Esophagus squamous epithelium (tissue), 5 donors: ENCODE data around the gene GSK3B. TPM values are rescaled to one million over a fixed set of nuclear protein-coding genes. Genes with fewer than 3 reads are reported as not detected.

Source experiments
- DNase-seq: peaks from one replicate; lab custom pipeline; 2025; lab: John Stamatoyannopoulos, UW
- H3K27ac ChIP-seq, 4 donors: fragments of 200-600 bp; sonication (generic); one replicate each; pipeline ENCODE4 v1.5.1; 2016 to 2019; ENCODE audit warnings: mild to moderate bottlenecking in 1 of 4
- H3K27me3 ChIP-seq, 4 donors: fragments of 200-600 bp; sonication (generic); 1 replicate in 3 of 4; 2 replicates in 1 of 4; pipeline versions ENCODE4 v1.5.1 to v1.6.0; 2017 to 2021; ENCODE audit warnings: antibody characterized with exemption in 1 of 4
- H3K36me3 ChIP-seq, 3 donors: fragments of 200-600 bp; sonication (generic); one replicate each; pipeline ENCODE4 v1.5.1; 2016 to 2019
- H3K4me1 ChIP-seq, 3 donors: fragments of 200-600 bp; sonication (generic); one replicate each; pipeline ENCODE4 v1.5.1; 2017 to 2019
- H3K4me3 ChIP-seq, 4 donors: fragments of 200-600 bp; sonication (generic); 1 replicate in 3 of 4; 2 replicates in 1 of 4; pipeline ENCODE4 v1.5.1; 2016 to 2019; ENCODE audit warnings: mild to moderate bottlenecking in 2 of 4, moderate library complexity in 1 of 4
- H3K9me3 ChIP-seq, 3 donors: fragments of 200-600 bp; sonication (generic); one replicate each; pipeline ENCODE4 v1.5.1; 2016 to 2019
- CTCF ChIP-seq, 6 experiments: fragments of 450-650 bp in 4 of 6; fragments of 200-600 bp in 2 of 6; sonication (generic) in 2 of 6; IDR thresholded peaks; one replicate each; pipeline ENCODE4 v1.5.1; 2016 to 2019; ENCODE audit warnings: antibody characterized with exemption in 6 of 6, mild to moderate bottlenecking in 4 of 6, moderate library complexity in 4 of 6
- POLR2A ChIP-seq, 4 donors: fragments of 450-650 bp; IDR thresholded peaks; one replicate each; pipeline ENCODE4 v1.6.1; 2017; ENCODE audit warnings: antibody characterized with exemption in 4 of 4, mild to moderate bottlenecking in 4 of 4, moderate library complexity in 3 of 4
- WGBS, 2 donors: methylation state at CpG; one replicate each; pipeline ENCODE4 v1.1.5; 2018; 5-methylcytosine and 5-hydroxymethylcytosine counted together
- intact Hi-C: fragments of 100-400 bp; cut with DNase I; formaldehyde crosslinking; loops from one replicate; pipeline ENCODE4 v1.15.0; 2022
- total RNA-seq, 4 donors: library from RNA; depleted of rRNA; stranded (reverse); fragments of >200 nt; gene quantifications; one replicate each; pipeline ENCODE4 v1.1.0, GENCODE V29; 2016
- donor health status: DM: yes; HTN: yes; CAD: no.

Gene GSK3B
- total RNA-seq, 4 donors from 2014 or later: 24.1 to 38.9 (median 34.5) TPM

DNA sequence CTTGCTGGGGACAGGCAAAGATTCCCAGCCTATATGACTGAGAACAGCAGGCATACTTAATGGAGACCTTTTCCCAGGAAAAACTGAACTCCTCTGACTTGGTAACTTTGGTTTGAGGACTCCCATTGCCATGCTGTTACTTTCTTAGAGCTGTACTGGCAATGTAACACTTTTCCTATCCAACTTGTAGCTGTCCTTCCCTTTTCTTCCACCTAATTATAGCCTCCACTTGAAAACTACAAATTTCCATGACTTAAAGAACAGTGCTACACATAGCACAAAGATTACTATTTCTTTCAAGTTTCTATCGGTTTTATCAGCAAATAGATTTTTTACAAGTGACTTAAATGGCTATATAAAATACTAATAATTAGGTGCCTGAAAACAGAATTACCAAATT lies 116.9 kb downstream of the GSK3B start:
- Histone ChIP-seq H3K9me3 (no peaks in the 10 kb centered on the region), H3K36me3 (peaks cover 0 to 21% (median 0%) of the 10 kb centered on the region in 3 donors), H3K27ac (no peak overlapping the region), H3K27me3 (no peaks in the 10 kb centered on the region), H3K4me3 (no peak overlapping the region), H3K4me1 (no peaks in the 10 kb centered on the region)
- no peak for DNase-seq
- TF ChIP-seq CTCF (IDR thresholded peaks at IDR 0.05) (no peak), POLR2A (IDR thresholded peaks at IDR 0.05) (no peak)
- WGBS, 2 donors: 85 to 95% methylated on average over 1 of the region's 1 CpG
- intact Hi-C loops: no loop called here

GRCh38 chr3:119976214-119976613 lies 118.0 kb downstream of the GSK3B start:
- intact Hi-C loops: no loop called here
- WGBS, 2 donors: 50 to 56% methylated on average over 1 of the region's 1 CpG
- TF ChIP-seq CTCF (IDR thresholded peaks at IDR 0.05) (no peak), POLR2A (IDR thresholded peaks at IDR 0.05) (no peak)
- Histone ChIP-seq H3K4me3 (no peak overlapping the region), H3K4me1 (no peaks in the 10 kb centered on the region), H3K36me3 (peaks cover 0 to 13% (median 0%) of the 10 kb centered on the region in 3 donors), H3K27me3 (no peaks in the 10 kb centered on the region), H3K27ac (no peak overlapping the region), H3K9me3 (no peaks in the 10 kb centered on the region)
- DNase-seq: no peak

GRCh38 chr3:119974656-119975055 lies 119.6 kb downstream of the GSK3B start:
- 44 to 47% methylated on average over 2 of the region's 2 CpGs for WGBS, 2 donors
- H3K4me3 ChIP-seq: no peak overlapping the region
- DNase-seq: no peak
- no peaks in the 10 kb centered on the region for H3K27me3 ChIP-seq
- H3K4me1 ChIP-seq: peaks cover 0 to 3% (median 0%) of the 10 kb centered on the region in 3 donors
- intact Hi-C loops: no loop called here
- no peaks in the 10 kb centered on the region for H3K9me3 ChIP-seq
- H3K27ac ChIP-seq: no peak overlapping the region
- peaks cover 0 to 9% (median 0%) of the 10 kb centered on the region in 3 donors for H3K36me3 ChIP-seq
- TF ChIP-seq POLR2A (IDR thresholded peaks at IDR 0.05) (no peak), CTCF (IDR thresholded peaks at IDR 0.05) (no peak)

- H3K27ac ChIP-seq: no peak overlapping the region
- intact Hi-C loops: no loop called here
- peaks cover 0 to 5% (median 0%) of the 10 kb centered on the region in 3 donors for H3K4me1 ChIP-seq
- TF ChIP-seq POLR2A (IDR thresholded peaks at IDR 0.05): no peak
- TF ChIP-seq CTCF (IDR thresholded peaks at IDR 0.05): no peak
- H3K36me3 ChIP-seq: no peaks in the 10 kb centered on the region
- WGBS, 2 donors: 88% methylated on average over 7 of the region's 7 CpGs
- no peaks in the 10 kb centered on the region for H3K9me3 ChIP-seq
- no peak for DNase-seq
- H3K27me3 ChIP-seq: no peaks in the 10 kb centered on the region
- H3K4me3 ChIP-seq: no peak overlapping the region
These were observed 121.1 kb downstream of the GSK3B start for GRCh38 chr3:119973018-119973646.

GRCh38 chr3:119969759-119970158 lies 124.5 kb downstream of the GSK3B start:
- 67% methylated on average over 4 of the region's 4 CpGs for WGBS, 2 donors
- no peaks in the 10 kb centered on the region for H3K36me3 ChIP-seq
- intact Hi-C loops: no loop called here
- H3K27me3 ChIP-seq: no peaks in the 10 kb centered on the region
- H3K9me3 ChIP-seq: no peaks in the 10 kb centered on the region
- H3K4me1 ChIP-seq: peaks cover 0 to 5% (median 0%) of the 10 kb centered on the region in 3 donors
- TF ChIP-seq CTCF (IDR thresholded peaks at IDR 0.05): no peak
- H3K27ac ChIP-seq: no peak overlapping the region
- no peak overlapping the region for H3K4me3 ChIP-seq
- no peak for DNase-seq
